ENCODE data around the gene BAZ1A. TPM values are rescaled to one million over a fixed set of nuclear protein-coding genes. Genes with fewer than 3 reads are reported as not detected.

Gene BAZ1A
- total and polyA plus RNA-seq, 2 of the 8 experiments (the other 6 are each of a cell fraction or from before 2014, with no cell fraction given), result 8.0 to 23.1 TPM

GRCh38 chr14:34713681-34714319 is 161.4 kb downstream of the BAZ1A start (continued):
- no peak for TF ChIP-seq CTCF (IDR thresholded peaks at IDR 0.05; ENCODE audit: control extremely low read depth in 1 of 3, insufficient read depth in 1 of 3, low read depth in 1 of 3, low read length in 3 of 3)
- no peak for TF ChIP-seq EP300 (IDR thresholded peaks at IDR 0.05; ENCODE audit: borderline replicate concordance in 1 of 2, low read depth in 2 of 2, low read length in 2 of 2)
- no peak for TF ChIP-seq BRCA1 (IDR thresholded peaks at IDR 0.05; ENCODE audit: low read depth, low read length)
- no peak for TF ChIP-seq EGR1 (IDR thresholded peaks at IDR 0.05; ENCODE audit: borderline replicate concordance, low read depth, low read length)
- TF ChIP-seq HDAC2 (IDR thresholded peaks at IDR 0.05; ENCODE audit: borderline replicate concordance in 1 of 2, low read depth in 2 of 2, low read length in 2 of 2), result no peak
